ENCODE measurements around the gene PHOSPHO2.
"Not testable (repeated sequence)": the region's sequence is repeated elsewhere in the genome, so short reads cannot be mapped to it uniquely, and the experiment has no call there.

The PHOSPHO2 gene

DNA sequence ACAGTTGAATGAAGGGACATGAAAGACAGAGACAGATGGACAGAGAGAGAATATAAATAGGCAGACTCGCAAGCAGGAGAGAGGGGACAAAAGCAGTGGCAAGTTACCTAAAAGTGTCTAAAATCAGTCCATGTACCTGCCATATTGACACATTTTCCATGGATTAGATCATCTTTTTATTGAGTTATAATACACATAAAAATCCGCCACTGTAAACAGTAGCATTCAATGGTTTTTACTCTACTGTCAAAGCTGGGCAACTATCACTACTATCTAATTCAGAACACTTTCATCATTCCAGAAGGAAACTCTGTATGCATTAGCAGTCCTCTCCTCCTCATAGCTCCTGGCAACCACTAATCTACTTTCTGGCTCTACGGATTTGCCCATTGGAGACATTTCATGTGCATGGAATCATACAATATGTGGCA is 10.1 kb upstream of the PHOSPHO2 start:
- DNase-seq (ENCODE audit: low read depth in 2 of 2): no peak

DNA sequence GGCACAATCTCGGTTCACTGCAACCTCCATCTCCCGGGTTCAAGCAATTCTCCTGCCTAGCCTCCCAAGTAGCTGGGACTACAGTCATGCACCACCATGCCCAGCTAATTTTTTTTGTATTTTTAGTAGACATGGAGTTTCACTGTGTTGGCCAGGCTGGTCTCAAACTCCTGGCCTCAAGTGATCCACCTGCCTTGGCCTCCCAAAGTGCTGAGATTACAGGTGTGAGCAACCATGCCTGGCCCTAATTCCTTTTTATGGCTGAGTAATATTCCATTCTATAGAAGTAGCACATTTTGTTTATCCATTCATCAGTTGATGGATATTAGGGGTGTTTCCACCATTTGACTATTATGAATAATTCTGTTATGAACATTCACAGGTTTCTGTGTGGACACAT is 9.6 kb upstream of the PHOSPHO2 start:
- not testable (repeated sequence) for DNase-seq (ENCODE audit: low read depth in 2 of 2)

DNA sequence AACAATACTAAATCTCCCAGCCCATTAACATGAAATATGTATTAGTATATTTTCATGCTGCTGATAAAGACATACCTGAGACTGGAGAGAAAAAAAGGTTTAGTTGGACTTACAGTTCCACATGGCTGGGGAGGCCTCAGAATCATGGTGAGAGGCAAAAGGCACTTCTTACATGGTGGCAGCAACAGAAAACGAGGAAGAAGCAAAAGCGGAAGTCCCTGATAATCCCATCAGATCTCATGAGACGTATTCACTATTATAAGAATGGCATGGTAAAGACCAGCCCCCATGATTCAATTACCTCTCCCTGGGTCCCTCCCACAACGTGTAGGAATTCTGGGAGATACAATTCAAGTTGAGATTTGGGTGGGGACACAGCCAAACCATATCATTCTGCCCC is 7.4 kb upstream of the PHOSPHO2 start:
- DNase-seq (ENCODE audit: low read depth in 2 of 2): not testable (repeated sequence)

DNA sequence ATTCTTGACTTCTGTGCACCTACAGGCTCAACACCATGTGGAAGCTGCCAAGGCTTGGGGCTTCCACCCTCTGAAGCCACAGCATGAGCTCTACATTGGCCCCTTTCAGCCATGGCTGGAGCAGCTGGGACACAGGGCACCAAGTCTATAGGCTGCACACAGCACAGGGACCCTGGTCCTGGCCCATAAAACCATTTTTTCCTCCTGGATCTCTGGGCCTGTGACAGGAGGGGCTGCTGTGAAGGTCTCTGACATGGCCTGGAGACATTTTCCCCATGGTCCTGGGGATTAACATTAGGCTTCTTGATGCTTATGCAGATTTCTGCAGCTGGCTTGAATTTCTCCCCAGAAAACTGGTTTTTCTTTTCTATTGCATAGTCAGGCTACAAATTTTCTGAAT is 6.3 kb upstream of the PHOSPHO2 start:
- not testable (repeated sequence) for DNase-seq (ENCODE audit: low read depth in 2 of 2)

DNA sequence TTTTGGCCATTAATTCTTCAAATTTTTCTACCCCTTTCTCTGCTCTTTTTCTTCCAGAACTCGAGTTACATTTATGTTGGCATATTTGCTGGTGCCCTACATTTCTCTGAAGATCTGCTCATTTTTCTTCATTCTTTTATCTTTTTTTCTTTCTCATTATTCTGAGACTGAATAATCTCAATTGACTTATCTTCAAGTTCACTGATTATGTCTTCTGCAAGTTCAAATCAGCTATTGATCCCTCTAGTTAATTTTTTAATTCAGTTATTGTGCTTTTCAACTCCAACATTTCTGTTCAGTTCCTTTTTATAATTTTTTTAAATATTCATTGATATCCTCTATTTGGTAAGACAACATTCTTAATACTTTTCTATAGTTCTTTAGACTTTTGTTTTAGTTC is 3.3 kb upstream of the PHOSPHO2 start:
- DNase-seq (ENCODE audit: low read depth in 2 of 2): no peak

DNA sequence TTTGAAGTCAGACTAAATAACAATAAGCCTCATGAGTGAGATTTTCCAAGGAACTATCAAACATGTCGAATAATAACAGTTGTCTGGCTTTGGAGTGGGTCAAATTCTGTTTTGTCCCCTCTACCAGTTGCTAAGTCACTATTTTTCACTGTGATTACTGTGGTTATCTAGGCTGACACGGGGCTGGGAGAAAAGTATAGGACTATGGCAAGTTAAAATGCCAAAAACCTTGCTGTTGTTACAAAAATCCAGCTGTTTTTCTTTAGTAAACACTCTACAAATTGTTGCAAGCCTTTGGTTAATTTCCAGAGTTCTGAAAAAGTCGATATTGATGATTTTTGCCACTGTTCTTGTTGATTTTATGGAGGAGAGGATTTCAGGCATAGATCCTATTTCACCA is 1.6 kb upstream of the PHOSPHO2 start:
- no peak for DNase-seq (ENCODE audit: low read depth in 2 of 2)

DNA sequence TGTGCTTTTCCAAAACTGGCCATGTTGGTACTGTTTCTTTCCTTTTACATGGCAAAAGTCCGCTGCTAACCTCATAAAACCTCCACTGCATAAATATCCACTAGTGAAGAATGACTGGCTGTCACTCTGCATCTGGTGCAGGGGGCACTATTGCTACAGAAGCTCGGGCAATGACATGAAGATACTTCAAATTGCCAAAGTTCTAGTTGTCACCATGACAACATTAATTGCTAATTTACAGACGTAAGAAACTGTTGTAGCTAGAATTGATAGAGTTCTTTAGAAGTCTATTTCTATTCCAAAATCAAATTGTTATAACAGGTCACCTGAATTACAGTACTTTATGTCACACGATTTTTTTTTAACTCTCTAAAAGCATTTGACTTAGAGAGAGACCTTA is 909 bp upstream of the PHOSPHO2 start:
- DNase-seq (ENCODE audit: low read depth in 2 of 2): no peak

DNA sequence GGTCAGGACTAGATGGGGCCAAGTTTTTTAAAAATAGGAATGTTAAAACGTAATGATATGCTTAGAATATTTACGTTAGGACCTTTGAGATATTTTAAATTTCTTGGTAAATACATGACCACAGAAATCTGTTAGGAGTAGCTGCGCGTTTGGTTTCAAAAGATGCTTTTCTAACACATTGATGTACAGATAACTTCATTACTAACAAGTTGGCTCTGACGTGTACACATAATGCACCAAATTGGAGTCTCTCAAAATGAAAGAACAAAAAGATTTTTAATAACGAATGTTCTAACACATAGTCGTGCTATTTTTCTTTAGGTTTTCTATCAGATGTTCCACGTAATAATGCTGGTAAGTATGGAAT is 608 bp downstream of the PHOSPHO2 start:
- no peak for DNase-seq (ENCODE audit: low read depth in 2 of 2)

DNA sequence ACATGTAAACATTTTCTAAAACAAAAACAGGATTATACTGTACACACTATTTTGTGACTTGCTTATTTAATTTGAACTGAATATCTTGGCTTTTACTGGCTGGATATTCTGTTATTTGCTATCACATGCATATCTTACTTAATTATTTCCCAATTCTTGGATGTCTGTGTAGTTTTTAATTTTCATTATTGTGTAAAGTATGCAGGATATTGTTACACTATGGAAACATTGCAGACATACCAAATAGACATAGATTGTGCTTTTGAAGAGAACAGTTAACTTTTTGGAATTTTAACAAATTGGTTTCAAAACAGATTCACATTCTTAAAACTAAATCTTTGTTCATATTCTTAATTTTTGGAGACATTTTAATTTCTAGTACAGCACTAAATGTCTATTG is 2.1 kb downstream of the PHOSPHO2 start:
- DNase-seq (ENCODE audit: low read depth in 2 of 2): no peak

DNA sequence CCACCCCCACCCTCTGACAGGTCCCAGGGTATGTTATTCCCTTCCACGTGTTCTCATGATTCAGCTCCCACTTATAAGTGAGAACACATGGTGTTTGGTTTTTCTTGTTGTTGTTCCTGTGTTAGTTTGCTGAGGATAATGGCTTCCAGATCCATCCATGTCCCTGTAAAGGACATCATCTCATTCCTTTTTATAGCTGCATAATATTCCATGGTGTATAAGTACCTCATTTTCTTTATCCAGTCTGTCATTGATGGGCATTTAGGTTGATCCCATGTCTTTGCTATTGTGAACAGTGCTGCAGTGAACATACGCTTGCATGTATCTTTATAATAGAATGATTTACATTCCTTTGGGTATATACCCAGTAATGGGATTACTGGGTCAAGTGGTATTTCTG is 4.9 kb downstream of the PHOSPHO2 start:
- DNase-seq (ENCODE audit: low read depth in 2 of 2): not testable (repeated sequence)

DNA sequence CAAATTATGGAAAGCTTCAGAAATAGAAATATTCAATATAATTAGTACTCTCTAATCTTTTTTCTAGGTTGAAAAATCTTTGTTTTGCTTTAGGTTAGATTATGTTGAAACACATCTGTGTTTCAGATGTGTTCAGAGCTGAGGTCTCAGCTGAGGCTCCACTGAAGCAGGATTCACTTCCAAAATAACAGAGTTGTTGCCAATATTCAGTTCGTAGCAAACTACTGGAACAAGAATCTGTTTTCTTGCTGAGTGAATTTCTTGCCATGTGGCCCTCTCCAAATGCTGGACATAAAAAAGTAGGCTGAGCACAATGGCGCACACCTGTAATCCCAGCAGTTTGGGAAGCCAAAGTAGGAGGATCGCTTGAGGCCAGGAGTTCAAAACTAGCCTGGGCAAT is 8.7 kb downstream of the PHOSPHO2 start:
- DNase-seq (ENCODE audit: low read depth in 2 of 2): no peak

DNA sequence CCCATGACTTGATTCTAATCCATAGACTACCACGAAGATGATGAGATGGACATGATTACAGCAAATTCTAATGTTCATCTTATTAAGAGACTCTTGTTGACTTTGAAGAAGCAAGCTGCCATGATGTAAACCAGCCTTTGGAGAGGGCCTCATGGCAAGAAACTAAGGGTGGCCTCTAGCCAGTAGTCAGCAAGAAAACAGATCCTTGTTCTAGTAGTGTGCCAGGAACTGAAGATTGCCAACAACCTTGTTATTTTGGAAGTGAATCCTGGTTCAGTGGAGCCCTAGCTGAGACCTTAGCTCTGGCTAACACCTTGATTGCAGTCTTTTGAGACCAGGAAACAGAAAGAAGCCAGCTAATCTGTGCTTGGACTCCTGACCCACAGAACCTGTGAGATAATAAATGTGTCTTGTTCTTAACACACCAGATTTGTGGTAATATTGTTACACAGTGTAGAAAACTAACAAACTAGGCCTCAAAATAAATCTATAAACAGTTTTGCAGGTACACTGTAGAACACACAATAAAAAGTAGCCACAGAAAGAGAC is 10.0 kb downstream of the PHOSPHO2 start:
- DNase-seq (ENCODE audit: low read depth in 2 of 2): no peak

DNA sequence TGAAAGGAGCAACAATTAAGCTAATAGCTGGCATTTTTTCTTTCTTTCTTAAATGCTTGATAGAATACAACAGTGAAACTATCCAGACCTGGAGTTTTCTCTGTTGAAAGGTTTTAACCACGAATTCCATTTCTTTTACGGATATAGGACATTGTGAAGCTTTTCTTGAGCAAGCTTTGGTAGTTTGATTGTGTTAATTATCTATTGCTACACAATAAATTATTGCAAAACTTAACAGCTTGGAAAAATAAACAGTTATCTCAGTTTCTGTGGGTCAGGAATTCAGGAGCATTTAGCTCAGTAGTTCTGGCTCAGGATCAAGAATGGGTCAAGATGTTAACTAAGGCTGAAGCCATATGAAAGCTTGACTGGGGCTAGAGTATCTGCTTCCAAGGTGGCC is 11.7 kb downstream of the PHOSPHO2 start:
- DNase-seq (ENCODE audit: low read depth in 2 of 2): no peak

DNA sequence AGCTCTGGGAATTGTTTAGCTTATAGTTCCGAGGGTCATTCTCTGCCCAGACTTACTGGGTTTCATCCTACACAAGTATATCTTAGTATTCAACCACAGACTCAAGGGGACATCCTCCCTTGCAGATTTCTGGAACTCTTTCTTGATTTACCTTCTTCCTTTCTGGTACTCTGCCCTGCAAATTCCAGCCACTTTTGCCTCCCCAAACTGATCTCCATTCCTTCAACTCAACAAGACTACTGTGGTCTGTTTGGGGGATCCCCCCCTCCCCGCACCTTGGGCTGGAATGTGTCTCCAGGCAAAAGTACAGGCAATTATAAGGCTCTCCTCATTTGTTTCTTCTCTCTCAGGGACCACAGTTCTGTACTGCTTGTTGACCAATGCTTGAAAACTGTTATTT is 13.4 kb downstream of the PHOSPHO2 start:
- DNase-seq (ENCODE audit: low read depth in 2 of 2): no peak

DNA sequence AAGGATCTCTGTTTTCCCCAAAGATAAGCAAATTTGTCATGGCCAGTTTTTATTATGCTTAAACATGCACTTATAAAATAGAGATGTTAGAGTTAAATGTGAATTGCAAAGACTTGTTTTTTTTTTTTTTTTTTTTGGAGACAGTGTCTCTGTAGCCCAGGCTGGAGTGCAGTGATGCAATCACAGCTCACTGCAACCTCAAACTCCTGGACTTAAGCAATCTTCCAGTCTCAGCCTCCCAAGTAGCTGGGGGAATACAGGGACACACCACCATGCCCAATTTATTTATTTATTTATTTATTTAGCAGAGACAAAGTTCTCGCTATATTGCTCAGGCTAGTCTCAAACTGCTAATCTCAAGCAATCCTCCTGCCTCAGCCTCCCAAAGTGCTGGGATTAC is 15.1 kb downstream of the PHOSPHO2 start:
- no peak for DNase-seq (ENCODE audit: low read depth in 2 of 2)

DNA sequence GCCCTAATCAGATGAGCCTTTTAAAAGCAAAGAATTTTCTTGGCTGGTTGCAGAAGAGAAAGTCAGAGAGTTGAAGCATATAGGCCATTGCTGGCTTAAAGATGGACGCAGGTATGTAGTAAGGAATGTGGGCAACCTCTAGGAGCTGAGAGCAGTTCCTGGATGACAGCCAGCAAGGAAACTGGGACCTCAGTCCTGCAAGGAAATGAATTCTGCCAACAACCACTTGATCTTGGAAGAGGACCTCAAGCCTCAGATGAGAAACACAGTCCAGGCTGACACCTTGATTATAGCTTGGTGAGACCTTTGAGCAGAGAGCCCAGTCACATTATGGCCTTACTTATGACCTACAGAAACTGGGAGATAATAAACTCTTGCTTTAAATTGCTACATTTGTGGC is 15.7 kb downstream of the PHOSPHO2 start:
- DNase-seq (ENCODE audit: low read depth in 2 of 2): no peak

DNA sequence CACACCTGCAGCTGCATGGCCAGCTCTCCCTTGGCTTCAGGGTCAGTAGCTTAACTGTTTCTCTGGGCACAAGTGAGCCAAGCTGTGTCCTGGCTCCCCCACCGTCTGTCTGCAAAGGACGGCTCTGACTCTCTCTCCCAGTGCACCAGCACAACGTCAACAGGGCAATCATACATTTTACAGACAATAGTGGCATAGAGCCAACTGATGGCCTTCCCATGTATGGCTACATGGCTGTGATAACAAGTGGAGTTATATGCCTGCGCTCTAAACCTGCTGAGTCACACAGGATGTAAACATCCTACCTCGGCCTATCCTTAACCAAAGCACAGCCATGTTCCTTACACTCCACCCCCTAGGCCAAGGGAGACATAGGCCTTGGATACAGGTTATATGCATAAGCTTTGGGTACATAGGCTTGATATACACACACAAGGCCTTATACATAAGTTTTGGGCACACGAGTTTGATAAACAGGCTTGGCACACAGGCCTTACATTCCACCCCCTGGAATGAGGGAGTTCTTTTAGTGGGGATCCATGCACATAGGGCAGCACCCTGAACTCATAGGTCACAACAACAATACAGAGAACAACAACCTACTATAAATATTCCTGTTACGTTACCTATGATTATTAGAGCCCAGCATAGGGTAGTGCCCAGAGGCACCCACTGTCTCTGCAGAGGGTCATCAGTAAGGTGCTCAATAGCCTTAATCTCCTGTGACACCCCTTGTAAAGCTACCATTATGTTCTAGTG is 17.7 kb downstream of the PHOSPHO2 start:
- no peak for DNase-seq (ENCODE audit: low read depth in 2 of 2)

DNA sequence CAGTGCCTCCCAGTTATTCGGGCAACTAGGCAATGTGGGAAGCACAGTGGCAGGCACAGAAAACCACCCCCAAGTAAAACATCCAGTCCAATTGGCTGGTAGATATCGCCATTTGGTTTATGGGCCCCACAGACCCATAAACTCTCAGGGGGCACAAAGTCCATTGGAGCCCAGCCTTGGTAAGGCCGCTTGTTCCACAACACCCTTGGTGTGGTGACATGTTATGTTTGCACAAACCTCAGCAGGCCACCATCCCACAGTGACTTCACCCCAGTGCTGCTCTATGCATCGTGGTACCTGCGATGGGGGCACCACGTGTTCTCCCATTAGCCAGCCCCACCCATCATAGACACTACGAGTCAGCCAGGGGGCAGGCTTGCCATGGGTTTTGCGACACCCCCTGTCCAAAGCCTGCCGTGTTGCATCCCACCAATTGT is 18.5 kb downstream of the PHOSPHO2 start:
- DNase-seq (ENCODE audit: low read depth in 2 of 2): no peak

DNA sequence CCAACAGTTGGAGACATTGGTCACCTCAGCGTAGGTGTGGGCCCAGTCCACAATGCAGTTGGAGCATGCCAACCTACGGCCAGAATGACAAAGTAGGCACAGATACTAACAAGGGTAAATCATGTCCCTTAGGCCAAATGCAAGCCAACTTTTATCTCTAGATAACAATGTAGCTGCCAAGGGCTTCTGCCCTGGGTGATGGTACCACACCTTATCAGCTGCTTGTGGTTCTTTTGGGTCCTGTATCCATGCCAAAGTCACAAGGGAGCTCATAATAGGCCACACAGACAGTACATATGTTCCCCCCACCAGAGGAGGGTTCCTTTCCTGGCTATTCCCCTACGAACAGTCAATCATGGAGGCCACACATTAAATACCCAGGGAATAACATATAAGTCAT is 19.1 kb downstream of the PHOSPHO2 start:
- no peak for DNase-seq (ENCODE audit: low read depth in 2 of 2)

DNA sequence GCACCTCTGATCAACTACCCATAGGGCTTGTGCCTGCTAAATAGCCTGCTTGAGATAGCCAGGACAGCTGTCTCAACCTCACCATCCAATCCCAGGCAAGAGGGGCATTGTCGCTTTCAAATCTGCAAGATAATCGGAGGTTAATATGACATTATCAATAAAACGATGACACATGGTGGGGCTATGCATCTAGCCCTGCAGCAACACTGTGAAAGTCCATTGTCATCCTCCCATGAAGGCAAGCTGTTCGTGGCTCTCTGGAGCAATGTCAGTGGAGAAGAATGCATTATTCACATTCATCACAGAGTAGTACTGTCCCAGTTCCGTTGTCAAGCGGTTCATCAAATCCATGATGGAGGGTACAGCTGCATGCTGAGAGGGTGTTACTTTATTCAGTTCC is 20.4 kb downstream of the PHOSPHO2 start:
- no peak for DNase-seq (ENCODE audit: low read depth in 2 of 2)

DNA sequence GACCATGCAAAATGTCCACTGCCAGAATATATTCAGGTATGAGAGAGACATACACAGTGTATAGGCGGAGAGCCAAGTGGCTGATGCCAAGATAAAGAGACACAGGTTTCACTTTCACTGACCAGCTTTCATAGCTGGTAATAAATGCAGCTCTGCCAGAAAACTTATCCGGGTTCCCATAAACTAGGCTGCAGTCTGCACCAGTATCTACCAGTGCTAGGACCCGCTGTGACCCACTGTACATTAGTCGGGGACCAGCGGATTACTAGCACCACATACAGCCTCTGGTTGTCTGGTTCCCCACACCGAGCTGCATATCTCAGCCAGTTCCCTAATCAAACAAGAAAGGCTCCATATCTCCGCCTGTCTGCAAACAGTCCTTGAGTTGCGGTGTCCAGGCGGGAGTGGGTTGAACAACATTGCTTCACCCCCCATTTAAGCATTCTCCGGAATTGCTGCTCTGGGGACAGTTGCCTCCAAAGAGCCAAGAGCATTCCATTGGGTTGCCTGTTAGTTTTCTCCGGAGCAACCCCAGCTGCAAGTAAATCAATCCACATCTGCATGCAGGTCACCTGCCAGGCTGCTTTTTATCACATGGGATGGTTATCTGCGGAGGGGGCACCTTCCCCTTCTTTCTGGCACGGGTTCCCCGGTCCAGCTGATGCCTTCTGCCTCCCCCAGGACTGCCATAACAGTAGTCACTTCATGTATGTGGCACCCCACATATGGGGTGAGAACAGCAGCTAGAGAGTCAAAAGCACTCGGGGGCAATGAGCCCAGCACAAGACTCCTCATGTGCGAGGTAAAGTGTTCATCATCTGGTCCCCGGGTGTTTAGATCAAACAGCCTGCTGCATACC is 21.3 kb downstream of the PHOSPHO2 start:
- no peak for DNase-seq (ENCODE audit: low read depth in 2 of 2)

DNA sequence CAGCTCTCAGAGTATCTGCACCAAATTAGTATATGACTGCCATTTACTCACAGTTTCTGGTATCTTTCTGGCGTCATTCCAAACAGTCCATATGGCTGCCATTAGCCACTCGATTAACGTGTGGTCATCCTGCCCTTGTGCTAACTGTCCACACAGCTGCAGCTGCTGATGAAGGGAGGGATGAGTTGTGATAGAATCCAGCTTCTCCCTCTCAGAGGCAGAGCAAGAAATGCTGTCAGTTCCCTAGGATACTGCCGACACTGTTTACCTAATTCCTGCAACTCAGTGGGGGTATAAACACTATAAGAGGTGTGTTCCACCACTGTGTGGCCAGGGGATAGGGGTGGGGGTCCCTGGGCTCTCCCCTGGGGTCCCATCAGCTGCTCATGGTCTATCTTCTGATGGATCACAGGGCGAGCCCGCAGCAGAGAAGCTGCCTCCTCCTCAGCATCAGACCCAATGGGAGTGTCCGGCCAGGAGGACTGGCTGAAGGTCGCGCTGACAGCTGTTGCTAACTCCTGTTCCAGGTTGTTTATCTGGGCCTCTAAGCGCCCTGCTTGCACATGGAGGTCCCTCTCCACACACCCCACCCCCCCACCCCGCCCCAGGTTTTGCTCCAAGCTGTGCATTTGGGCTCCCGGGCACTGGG is 22.1 kb downstream of the PHOSPHO2 start:
- DNase-seq (ENCODE audit: low read depth in 2 of 2): no peak

Data from stimulated activated CD8-positive, alpha-beta memory T cell treated with anti-CD3 and anti-CD28 coated beads, Interleukin-7, amount 100 ng/mL, for 4 hours (primary cell).